CD8-positive, alpha-beta memory T cell (primary cell): ENCODE data around the gene KRT25. TPM values are rescaled to one million over a fixed set of nuclear protein-coding genes. Genes with fewer than 3 reads are reported as not detected.
"Not testable (repeated sequence)": the region's sequence is repeated elsewhere in the genome, so short reads cannot be mapped to it uniquely, and the experiment has no call there.

Experiments
- CTCF ChIA-PET: fragments of 350-600 bp; sonication (Branson Sonifier 250); formaldehyde crosslinking; loops from one replicate; lab custom pipeline; 2021; ENCODE audit warnings: antibody characterized with exemption; lab: Charles Lee
- POLR2A ChIA-PET: fragments of 350-600 bp; sonication (Branson Sonifier 250); formaldehyde crosslinking; loops from one replicate; lab custom pipeline; 2021; ENCODE audit warnings: antibody characterized with exemption; lab: Charles Lee
- DNase-seq, 5 donors: peaks; one replicate each; pipeline versions ENCODE4 v3.0.0 to v3.0.0-alpha.2; 2020 to 2022; ENCODE audit warnings: mixed read lengths in 1 of 5
- H3K27ac ChIP-seq: one replicate; pipeline ENCODE4 v1.7.0; 2013; ENCODE audit warnings: low read depth, mild to moderate bottlenecking, low read length, moderate library complexity
- H3K27me3 ChIP-seq: 2 replicates; pipeline ENCODE4 v1.7.0; 2013; ENCODE audit warnings: low read length, mild to moderate bottlenecking; ENCODE audit not compliant: insufficient read depth, poor library complexity, severe bottlenecking
- H3K36me3 ChIP-seq: 2 replicates; pipeline ENCODE4 v1.7.0; 2013; ENCODE audit warnings: mild to moderate bottlenecking, low read length, moderate library complexity; ENCODE audit not compliant: insufficient read depth
- H3K4me1 ChIP-seq: 2 replicates; pipeline ENCODE4 v1.7.0; 2013; ENCODE audit warnings: mild to moderate bottlenecking, low read length, moderate library complexity; ENCODE audit not compliant: insufficient read depth
- H3K4me3 ChIP-seq: 2 replicates; pipeline ENCODE4 v1.7.0; 2013; ENCODE audit warnings: mild to moderate bottlenecking, low read length
- H3K9me3 ChIP-seq: 2 replicates; pipeline ENCODE4 v1.7.0; 2013; ENCODE audit warnings: mild to moderate bottlenecking, low read length
- H3K27ac Mint-ChIP-seq, 8 donors: one replicate each; pipeline ENCODE4 v1.8.0; 2020 to 2021; ENCODE audit warnings: mixed read lengths in 8 of 8, mild to moderate bottlenecking in 6 of 8, inconsistent platforms in 3 of 8, moderate library complexity in 3 of 8
- H3K27me3 Mint-ChIP-seq, 2 donors: one replicate each; pipeline ENCODE4 v1.8.0; 2020 to 2021; ENCODE audit warnings: mixed read lengths in 2 of 2, mild to moderate bottlenecking in 1 of 2, moderate library complexity in 1 of 2
- H3K36me3 Mint-ChIP-seq, 3 donors: one replicate each; pipeline ENCODE4 v1.8.0; 2020 to 2021; ENCODE audit warnings: mixed read lengths in 3 of 3, inconsistent platforms in 1 of 3, mild to moderate bottlenecking in 1 of 3
- H3K4me1 Mint-ChIP-seq, 3 donors: one replicate each; pipeline ENCODE4 v1.8.0; 2020 to 2021; ENCODE audit warnings: mixed read lengths in 3 of 3, inconsistent platforms in 1 of 3, mild to moderate bottlenecking in 1 of 3
- H3K4me3 Mint-ChIP-seq, 7 donors: one replicate each; pipeline ENCODE4 v1.8.0; 2020 to 2021; ENCODE audit warnings: mixed read lengths in 7 of 7, mild to moderate bottlenecking in 6 of 7, moderate library complexity in 4 of 7, inconsistent platforms in 2 of 7
- H3K9me3 Mint-ChIP-seq, 5 donors: one replicate each; pipeline ENCODE4 v1.8.0; 2020 to 2022; ENCODE audit warnings: mixed read lengths in 5 of 5, mild to moderate bottlenecking in 3 of 5, moderate library complexity in 2 of 5, inconsistent platforms in 1 of 5
- polyA plus RNA-seq: library from polyadenylated mRNA; unstranded; fragments of 300-500 nt; fragmentation: Illumina TruSeq; gene quantifications from one replicate; pipeline ENCODE4 v1.2.3, GENCODE V29; 2021
- total RNA-seq, 2 experiments: library from RNA; stranded (reverse); gene quantifications; one replicate each; pipeline ENCODE4 v1.2.3, GENCODE V29; 2021

KRT25 gene
- total and polyA plus RNA-seq, 3 experiments from 2014 or later, result not detected

DNA sequence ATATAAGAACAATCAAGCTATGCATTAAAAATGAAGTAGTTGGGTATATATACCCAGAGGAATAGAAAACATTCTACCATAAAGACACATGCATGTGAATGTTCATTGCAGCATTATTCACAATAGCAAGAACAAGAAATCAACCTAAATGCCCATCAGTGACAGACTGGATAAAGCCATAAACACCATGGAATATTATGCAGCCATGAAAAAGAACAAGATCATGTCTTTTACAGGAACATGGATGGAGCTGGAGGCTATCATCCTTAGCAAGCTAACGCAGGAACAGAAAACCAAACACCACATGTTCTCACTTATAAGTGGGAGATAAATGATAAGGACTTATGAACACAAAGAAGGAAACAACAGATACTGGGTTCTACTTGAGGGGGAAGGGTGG is 6.5 kb downstream of the KRT25 start:
- H3K36me3 ChIP-seq, H3K4me3 ChIP-seq, H3K27ac ChIP-seq, DNase-seq, H3K4me3 Mint-ChIP-seq, H3K27me3 ChIP-seq, H3K9me3 ChIP-seq, H3K4me1 Mint-ChIP-seq, H3K27ac Mint-ChIP-seq, POLR2A ChIA-PET, H3K4me1 ChIP-seq, CTCF ChIA-PET: not testable (repeated sequence)
- H3K9me3 Mint-ChIP-seq, result peaks cover 0 to 11% (median 9%) of the 10 kb centered on the region in 5 donors
- peaks cover 0 to 12% (median 0%) of the 10 kb centered on the region in 3 donors for H3K36me3 Mint-ChIP-seq
- peaks cover 25 to 69% of the 10 kb centered on the region in 2 donors for H3K27me3 Mint-ChIP-seq

- peaks cover 3 to 12% (median 5%) of the 10 kb centered on the region in 5 donors for H3K9me3 Mint-ChIP-seq
- no peaks in the 10 kb centered on the region for H3K4me1 Mint-ChIP-seq
- no peak overlapping the region for H3K4me3 Mint-ChIP-seq
- Histone ChIP-seq H3K27me3 (peaks cover 3% of the 10 kb centered on the region), H3K4me1 (no peaks in the 10 kb centered on the region), H3K27ac (no peak overlapping the region), H3K9me3 (no peaks in the 10 kb centered on the region), H3K36me3 (no peaks in the 10 kb centered on the region), H3K4me3 (no peak overlapping the region)
- peaks cover 0 to 7% (median 0%) of the 10 kb centered on the region in 3 donors for H3K36me3 Mint-ChIP-seq
- ChIA-PET CTCF (no interaction called here), POLR2A (no interaction called here)
- no peak overlapping the region for H3K27ac Mint-ChIP-seq
- DNase-seq, result no peak
- peaks cover 11 to 46% of the 10 kb centered on the region in 2 donors for H3K27me3 Mint-ChIP-seq
These were observed 16.6 kb downstream of the KRT25 start for GRCh38 chr17:40738553-40738952.

- H3K4me3 ChIP-seq, result no peak overlapping the region
- Mint-ChIP-seq H3K4me1 (no peaks in the 10 kb centered on the region), H3K27me3 (peaks cover 12 to 41% of the 10 kb centered on the region in 2 donors), H3K27ac (no peak overlapping the region), H3K36me3 (no peaks in the 10 kb centered on the region), H3K9me3 (no peaks in the 10 kb centered on the region), H3K4me3 (no peak overlapping the region)
- H3K27ac ChIP-seq, result no peak overlapping the region
- no peaks in the 10 kb centered on the region for H3K27me3 ChIP-seq
- no peaks in the 10 kb centered on the region for H3K9me3 ChIP-seq
- no peak for DNase-seq
- CTCF ChIA-PET, result no interaction called here
- H3K36me3 ChIP-seq, result no peaks in the 10 kb centered on the region
- POLR2A ChIA-PET, result no interaction called here
- H3K4me1 ChIP-seq, result no peaks in the 10 kb centered on the region
These were observed 20.1 kb downstream of the KRT25 start for GRCh38 chr17:40735016-40735415.

DNA sequence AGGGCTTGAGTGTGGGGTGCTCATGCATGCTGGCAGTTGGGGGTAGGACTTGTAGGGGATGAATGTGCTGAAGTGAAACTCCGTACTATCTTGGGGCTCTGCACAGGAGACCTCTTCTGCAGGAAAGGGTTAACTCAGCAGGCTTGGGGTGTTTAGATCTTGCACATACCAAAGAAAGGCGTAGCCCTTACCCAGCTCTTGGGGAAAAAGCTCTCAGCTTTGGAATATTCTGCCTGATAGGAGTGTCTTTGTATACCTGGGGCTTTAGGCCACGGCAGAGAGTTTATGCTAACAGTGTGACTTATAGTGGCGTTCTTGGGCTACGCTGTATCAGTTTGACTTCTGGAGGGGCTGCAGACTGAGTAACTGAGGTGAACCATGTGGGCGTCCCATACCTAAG is 21.1 kb downstream of the KRT25 start:
- no peaks in the 10 kb centered on the region for H3K36me3 Mint-ChIP-seq
- no peak for DNase-seq
- Histone ChIP-seq H3K4me1 (no peaks in the 10 kb centered on the region), H3K4me3 (no peak overlapping the region), H3K27ac (no peak overlapping the region), H3K36me3 (no peaks in the 10 kb centered on the region), H3K27me3 (no peaks in the 10 kb centered on the region), H3K9me3 (no peaks in the 10 kb centered on the region)
- no peaks in the 10 kb centered on the region for H3K4me1 Mint-ChIP-seq
- no peak overlapping the region for H3K4me3 Mint-ChIP-seq
- ChIA-PET POLR2A (no interaction called here), CTCF (no interaction called here)
- peaks cover 10 to 43% of the 10 kb centered on the region in 2 donors for H3K27me3 Mint-ChIP-seq
- H3K27ac Mint-ChIP-seq, result no peak overlapping the region
- no peaks in the 10 kb centered on the region for H3K9me3 Mint-ChIP-seq

DNA sequence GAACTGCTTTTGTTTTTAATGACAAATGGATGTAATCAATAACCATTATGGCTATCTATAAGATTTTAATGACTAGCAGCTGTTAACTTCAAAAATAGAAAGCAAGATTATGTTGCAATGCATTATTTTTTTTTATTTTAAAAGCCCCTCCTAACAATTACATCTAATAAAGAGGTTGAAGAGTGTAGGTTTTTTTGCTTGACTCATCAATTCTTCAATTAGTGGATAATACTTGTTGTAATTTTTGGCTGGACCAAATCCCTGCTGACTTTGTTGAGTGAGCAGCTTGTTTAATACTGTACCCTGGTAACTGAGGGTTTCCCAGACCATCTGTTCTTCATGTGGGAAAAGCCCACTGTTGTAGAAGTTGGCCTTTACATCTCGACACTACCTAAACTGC is 24.2 kb downstream of the KRT25 start:
- CTCF ChIA-PET, result no interaction called here
- H3K9me3 ChIP-seq, result no peaks in the 10 kb centered on the region
- no peak overlapping the region for H3K27ac Mint-ChIP-seq
- H3K9me3 Mint-ChIP-seq, result no peaks in the 10 kb centered on the region
- H3K4me3 Mint-ChIP-seq, result no peak overlapping the region
- H3K4me1 ChIP-seq, result no peaks in the 10 kb centered on the region
- POLR2A ChIA-PET, result no interaction called here
- no peak for DNase-seq
- H3K36me3 Mint-ChIP-seq, result no peaks in the 10 kb centered on the region
- no peak overlapping the region for H3K4me3 ChIP-seq
- peaks cover 8 to 52% of the 10 kb centered on the region in 2 donors for H3K27me3 Mint-ChIP-seq
- H3K27ac ChIP-seq, result no peak overlapping the region
- no peaks in the 10 kb centered on the region for H3K27me3 ChIP-seq
- H3K4me1 Mint-ChIP-seq, result no peaks in the 10 kb centered on the region
- no peaks in the 10 kb centered on the region for H3K36me3 ChIP-seq

DNA sequence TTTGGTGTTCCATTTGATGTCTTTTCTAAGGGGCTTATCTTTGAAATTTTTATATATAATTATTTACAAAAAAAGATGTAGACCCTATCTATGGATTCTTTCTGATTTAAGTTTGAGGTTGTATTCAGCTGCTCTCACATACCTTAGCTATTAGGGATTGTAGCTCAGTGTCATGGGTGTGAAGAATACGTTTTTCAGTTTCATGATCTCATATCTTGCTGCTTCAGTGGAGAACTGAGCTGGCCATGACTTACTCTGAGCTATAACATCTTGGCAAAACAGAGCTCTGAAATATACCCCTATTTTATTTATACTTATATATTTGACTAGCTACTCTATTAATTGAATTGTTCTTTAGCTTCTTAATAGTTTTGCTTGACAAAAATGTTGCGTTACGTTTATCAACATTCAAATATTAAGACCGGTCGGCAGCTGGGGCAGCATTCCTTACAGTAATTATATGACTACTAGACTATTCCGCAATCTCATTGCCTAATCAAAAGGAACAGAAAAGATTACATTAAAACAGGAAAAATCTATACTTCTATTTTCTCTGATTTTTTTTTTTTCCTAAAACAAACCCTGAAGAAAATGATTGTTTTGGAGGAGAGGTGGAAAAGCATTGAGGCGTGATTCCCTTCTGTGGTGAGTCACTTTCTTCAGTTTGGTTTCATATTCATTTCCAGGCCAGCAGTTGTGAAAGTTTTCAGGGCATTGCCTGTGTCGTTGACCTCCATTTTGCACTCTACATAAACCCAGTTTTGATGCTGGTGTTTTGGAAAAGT is 27.5 kb downstream of the KRT25 start:
- Histone ChIP-seq H3K4me3 (no peak overlapping the region), H3K9me3 (no peaks in the 10 kb centered on the region), H3K36me3 (no peaks in the 10 kb centered on the region), H3K27ac (no peak overlapping the region), H3K27me3 (no peaks in the 10 kb centered on the region), H3K4me1 (no peaks in the 10 kb centered on the region)
- H3K9me3 Mint-ChIP-seq, result no peaks in the 10 kb centered on the region
- ChIA-PET POLR2A (no interaction called here), CTCF (interaction anchor here (1.1 kb wide), 1 partner anchor 108 kb away, joined by 4 read pairs; no protein-coding TSS in a partner anchor)
- H3K4me3 Mint-ChIP-seq, result no peak overlapping the region
- peaks cover 12 to 61% of the 10 kb centered on the region in 2 donors for H3K27me3 Mint-ChIP-seq
- H3K4me1 Mint-ChIP-seq, result no peaks in the 10 kb centered on the region
- no peaks in the 10 kb centered on the region for H3K36me3 Mint-ChIP-seq
- H3K27ac Mint-ChIP-seq, result no peak overlapping the region
- no peak for DNase-seq

- no peaks in the 10 kb centered on the region for H3K9me3 ChIP-seq
- H3K4me1 ChIP-seq, result no peaks in the 10 kb centered on the region
- H3K27me3 ChIP-seq, result no peaks in the 10 kb centered on the region
- no peaks in the 10 kb centered on the region for H3K36me3 ChIP-seq
- ChIA-PET CTCF (interaction anchor here (1.1 kb wide), 1 partner anchor 107 kb away, joined by 4 read pairs; no protein-coding TSS in a partner anchor), POLR2A (no interaction called here)
- DNase-seq, result peak in 2 of 5 donors; percentile 2 to 4
- Mint-ChIP-seq H3K9me3 (no peaks in the 10 kb centered on the region), H3K4me1 (no peaks in the 10 kb centered on the region), H3K4me3 (no peak overlapping the region), H3K27me3 (peaks cover 12 to 54% of the 10 kb centered on the region in 2 donors), H3K36me3 (no peaks in the 10 kb centered on the region), H3K27ac (no peak overlapping the region)
- no peak overlapping the region for H3K4me3 ChIP-seq
- no peak overlapping the region for H3K27ac ChIP-seq
These were observed 28.2 kb downstream of the KRT25 start for GRCh38 chr17:40726919-40727318.

- no peak overlapping the region for H3K4me3 Mint-ChIP-seq
- Histone ChIP-seq H3K9me3 (no peaks in the 10 kb centered on the region), H3K4me1 (no peaks in the 10 kb centered on the region), H3K27ac (no peak overlapping the region), H3K36me3 (no peaks in the 10 kb centered on the region), H3K27me3 (no peaks in the 10 kb centered on the region), H3K4me3 (no peak overlapping the region)
- peak overlapping the region in 1 of 8 donors; percentile 31 for H3K27ac Mint-ChIP-seq
- DNase-seq, result no peak
- POLR2A ChIA-PET, result no interaction called here
- H3K4me1 Mint-ChIP-seq, result no peaks in the 10 kb centered on the region
- H3K36me3 Mint-ChIP-seq, result no peaks in the 10 kb centered on the region
- CTCF ChIA-PET, result no interaction called here
- no peaks in the 10 kb centered on the region for H3K9me3 Mint-ChIP-seq
- peaks cover 11 to 58% of the 10 kb centered on the region in 2 donors for H3K27me3 Mint-ChIP-seq
These were observed 30.5 kb downstream of the KRT25 start for GRCh38 chr17:40724656-40725055.
